ENCODE data around the gene GNB1L.

The GNB1L gene

DNA sequence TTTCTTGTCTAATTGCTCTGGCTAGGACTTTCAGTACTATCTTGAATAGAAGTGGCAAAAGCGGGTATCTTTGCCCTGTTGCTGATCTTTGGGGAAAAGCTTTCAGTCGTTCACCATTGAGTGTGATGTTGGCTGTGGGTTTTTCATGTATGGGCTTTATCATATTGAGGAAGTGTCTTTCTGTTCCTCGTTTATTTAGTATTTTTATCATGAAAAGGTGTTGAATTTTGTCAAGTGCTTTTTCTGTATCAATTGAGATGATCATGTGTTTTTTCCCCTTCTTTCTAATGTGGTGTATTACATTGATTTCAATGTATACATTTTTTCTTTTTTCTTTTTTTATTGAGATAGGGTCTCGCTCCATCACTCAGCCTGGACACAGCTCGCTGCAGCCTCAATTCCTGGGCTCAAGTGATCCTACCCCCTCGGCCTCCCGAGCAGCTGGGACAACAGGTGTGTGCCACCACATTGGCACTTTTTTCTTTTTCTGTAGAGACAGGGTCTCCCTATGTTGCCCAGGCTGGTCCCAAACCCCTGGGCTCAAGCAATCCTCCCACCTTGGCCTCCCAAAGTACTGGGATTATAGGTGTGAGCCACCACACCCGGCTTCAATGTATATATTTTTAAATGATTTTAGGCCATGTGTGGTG lies 5.3 kb upstream of the GNB1L start:
- DNase-seq = no peak

DNA sequence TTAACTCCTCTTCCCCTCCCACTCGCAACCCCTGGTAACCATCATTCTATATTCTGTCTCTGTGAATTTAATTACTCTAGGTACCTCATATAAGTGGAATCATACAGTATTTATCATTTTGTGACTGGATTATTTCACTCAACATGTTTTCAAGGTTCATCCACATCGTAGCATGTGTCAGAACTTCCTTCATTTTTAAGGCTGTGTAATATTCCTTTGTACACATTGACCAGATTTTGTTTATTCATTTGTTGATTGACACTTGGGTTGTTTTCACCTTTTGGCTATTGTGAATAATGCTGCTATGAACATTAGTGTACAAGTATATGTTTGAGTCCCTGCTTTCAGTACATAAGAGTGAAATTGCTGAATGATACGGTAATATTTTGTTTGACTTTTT lies 2.7 kb upstream of the GNB1L start:
- no peak for DNase-seq

DNA sequence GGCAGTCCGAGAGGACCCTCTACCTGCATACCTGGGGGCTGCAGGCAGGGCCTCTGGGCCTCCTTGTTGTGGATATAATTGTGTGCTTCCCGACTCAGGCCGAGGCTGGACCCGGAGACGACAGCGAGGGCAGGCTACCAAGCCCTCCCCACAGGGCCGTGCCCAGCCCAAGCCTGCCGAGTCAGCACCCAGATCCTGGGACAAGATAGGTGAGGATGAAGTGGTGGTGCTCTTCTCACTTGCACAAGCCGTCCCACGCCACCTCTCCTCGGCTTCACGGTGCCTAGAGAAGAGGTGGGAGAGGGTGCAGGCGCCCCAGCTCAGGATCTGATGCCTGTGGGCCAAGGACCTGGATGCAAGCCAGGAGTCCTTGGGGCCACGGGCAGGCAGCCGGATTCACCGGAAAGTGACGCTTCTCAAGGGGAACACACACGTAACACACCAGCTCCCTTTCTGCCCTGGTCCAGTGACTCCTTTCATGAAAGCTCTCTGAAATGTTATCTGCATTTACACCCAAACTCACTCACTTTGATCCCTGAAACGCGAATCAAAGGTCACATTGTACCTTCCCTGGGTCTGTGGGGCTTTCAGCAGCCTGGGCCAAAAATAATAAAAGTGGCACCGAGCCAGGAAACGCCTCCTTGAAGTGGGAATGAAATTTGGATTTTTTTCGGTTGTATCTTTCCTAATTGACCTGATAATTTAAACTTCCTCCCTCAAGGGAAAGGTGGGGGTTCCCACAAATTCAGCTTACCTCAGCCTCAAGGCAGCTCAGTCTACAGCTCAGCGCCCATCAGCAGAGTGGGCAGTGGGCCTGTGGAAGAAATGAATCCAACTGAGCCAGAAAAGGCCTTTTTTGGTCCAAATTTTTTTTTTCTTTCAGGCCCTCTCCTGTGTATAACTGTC lies 1.1 kb upstream of the GNB1L start:
- peak; percentile 68 for DNase-seq

DNA sequence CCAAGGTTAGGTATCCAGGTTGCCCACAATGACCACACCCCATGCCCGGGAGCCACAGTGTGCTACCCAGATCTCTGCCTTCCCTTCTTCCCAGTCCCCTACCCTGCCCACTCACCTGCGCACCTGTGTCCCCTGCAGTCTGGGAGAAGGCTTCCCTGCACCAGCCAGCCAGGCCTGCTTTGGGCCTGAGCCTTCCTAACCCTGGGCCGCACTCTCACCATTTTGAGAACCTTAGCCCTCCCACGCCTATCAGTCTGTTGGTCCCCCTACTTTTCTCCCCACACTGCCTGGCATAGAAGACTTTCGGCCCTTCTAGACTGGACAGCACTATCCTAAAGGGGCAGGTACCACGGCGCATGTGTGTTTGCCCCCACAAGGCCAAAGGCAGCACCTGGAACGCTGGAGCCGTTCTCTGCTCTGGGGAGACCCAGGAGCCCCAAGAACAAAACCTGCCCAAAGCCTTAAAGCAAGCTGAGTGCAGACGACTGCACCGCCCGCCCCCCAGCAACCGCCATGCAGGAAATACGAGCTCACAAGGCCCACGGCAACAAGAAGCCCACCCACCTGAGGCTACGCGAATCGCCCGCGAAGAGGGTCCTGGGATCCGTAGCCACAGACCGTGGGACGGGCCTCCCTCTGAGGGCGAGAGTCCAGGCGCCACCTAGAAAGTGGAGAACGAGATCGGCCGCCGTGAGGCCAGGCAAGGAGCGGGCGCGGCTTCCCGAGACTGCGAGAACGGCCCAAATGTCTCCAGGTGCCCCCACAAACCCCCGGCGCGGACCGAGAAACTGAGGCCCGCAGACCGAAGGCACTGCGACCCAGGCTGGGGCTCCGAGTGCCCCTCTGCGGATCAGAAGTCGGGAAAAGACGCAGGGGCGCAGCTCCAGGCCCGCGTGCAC lies 546 bp downstream of the GNB1L start:
- peak; percentile 37 for DNase-seq

DNA sequence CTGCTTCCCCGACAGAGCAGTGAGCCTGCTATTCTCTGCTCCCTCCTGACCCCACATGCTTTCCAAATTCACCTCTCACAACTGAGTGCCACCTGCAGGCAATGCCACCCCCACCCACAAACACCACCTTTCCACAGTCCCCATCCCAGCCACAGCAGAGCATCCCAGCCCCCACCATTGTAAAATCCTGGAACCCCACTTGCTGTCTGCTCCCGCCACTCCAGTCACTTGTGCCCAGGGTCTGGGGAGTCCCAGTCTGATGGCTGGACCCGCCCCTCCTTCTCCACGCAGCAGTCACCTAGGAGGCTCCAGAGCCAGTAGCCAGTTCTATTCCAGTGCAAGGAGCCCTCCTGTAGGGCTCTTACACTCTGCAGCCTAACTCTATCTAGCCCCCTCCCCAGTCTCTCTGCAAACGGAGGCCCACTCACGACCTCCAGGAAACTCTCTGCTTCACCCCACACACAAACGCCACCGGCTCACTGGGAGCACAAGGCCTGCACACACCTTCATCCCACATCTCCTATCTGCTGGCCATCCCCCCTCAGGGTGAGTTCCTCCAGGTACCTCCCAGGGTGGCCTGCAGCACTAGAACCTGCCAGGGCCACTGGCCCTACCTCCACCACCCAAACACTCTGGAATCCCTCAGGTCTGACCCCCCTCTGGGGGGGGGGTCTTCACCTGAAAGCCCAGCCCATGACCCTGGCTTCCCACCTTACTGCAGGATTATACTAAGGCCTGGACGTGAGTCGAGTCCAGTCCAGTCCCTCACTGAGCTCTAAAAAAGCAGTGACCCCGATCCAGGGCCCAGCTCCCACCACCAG lies 1.4 kb downstream of the GNB1L start:
- peak; percentile 4 for DNase-seq

DNA sequence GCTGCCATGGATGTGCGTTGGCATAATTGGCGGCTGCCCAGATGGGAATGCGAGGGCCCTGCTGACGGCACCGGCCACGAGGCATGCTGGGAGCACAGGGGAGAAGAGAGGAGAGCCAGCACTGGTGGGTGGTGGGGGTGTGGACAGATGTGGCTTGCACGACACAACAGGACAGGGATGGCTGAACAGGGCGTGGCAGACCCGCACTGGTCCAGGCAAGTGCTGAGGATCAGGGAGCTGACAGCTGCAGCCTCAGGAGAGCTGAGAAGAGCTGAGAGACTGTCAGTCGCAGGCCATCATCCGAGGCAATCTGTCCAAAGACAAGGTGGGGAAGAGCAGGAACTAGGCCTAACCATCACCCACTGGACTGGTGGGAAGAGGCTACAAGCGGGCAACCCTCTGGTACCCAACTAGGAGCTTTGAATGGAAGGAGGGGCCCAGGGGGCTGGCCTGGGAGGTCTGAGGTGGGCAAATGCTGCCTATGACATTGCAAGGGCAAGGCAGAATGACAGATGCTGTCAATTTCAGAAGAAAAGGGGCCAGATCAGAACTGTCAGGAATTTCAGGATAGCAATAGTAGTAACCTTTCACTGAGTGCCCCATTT lies 2.4 kb downstream of the GNB1L start:
- no peak for DNase-seq

DNA sequence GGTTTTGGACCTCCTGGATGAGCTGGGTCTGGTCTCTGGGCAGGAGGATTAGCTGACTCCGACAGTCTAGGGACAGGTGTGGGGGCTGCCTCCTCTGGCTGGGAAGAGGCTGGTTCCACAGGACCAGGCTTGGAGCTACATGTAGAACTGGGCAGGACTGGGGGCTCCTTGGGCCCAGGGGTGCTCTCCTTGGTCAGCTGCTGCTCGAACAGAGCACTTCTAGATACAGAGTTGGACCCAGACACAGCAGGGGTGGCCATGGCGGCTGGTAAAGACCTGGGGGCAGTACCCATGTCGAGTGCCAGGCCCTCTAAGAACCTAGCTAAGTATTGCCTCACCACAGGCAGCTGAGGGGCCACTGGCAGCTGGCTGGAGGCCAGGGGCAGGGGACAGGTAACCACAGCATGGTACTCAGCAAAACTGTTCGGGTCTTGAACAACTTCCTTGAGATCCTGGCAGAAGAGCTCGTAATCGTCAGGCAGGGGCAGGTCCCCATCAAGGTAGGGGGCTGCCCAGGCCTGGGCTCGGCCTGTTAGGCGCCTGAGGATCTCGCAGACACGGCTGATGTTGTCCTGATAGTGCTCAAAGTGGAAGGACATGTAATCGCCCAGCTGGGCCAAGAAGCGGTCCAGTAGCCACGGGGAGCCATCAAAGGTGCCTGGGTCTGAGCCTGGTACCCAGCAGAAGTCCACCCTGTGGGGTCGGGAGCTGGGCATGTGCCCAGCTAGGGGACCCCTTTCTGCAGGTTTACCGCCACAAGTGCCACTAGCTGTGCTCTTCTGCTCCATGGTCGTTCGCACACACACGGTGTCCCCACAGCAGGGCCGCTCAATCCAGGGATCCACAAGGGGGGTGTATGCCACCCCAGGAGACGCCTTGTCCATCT lies 3.1 kb downstream of the GNB1L start:
- DNase-seq = peak; percentile 1

DNA sequence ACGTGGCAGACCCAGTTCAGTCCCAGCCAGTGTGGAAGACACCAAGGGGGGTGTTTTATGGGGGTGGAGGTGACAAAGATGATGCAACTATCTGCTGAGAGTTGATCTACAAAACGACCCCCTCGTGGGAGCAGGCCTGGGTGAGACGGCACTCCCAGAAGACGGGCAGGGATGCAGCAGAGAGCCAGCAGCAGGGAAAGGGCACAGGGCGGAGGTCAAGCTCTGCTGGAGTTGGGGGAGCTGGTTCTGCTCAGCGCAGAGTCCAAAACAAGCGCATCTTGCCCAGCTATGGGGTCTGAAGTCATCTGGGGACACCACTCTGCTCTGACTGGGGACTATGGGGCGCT lies 3.9 kb downstream of the GNB1L start:
- no peak for DNase-seq

DNA sequence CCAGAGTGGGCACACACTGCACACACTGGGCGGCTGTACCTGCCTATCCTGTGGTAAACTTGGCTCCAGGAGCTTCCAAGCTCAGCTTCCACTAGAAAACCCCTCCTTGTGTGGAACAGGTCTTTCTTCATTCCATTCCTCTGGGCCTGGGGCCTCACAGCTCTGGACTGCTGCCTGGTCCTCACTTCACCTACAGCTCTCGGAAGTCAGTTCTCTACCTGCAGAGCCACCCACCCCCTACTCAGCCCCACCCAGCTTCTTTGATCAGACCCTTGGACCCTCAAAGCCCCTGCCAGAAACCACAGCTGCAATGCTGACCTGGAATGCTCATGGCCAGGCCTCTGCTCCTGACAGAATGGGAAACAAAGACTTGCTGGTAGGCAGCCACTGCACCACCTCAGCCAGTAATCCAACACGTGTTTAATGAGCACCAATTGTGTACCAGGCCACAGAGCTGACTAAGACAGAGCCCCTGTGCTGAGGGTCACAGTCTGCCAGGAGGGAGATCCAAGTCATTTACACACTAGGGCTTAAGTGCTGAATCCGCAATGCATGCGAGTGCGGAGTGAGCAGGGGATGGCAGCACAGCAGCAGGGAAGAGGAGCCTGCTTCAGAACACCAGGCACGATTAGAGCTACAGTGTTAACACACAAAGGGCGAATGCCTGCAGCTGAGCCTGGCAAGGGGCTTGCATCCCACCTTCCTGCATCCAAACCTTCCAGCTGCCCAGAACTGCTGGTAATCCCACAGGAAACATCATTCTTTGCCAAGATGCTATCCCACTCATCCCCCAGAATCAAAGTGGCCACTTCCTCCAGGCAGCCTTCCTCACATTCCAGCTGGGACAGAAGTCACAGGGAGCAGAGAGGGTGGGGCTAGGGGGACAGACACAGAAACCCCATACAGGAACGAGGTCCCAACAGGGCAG lies 4.6 kb downstream of the GNB1L start:
- DNase-seq = no peak

DNA sequence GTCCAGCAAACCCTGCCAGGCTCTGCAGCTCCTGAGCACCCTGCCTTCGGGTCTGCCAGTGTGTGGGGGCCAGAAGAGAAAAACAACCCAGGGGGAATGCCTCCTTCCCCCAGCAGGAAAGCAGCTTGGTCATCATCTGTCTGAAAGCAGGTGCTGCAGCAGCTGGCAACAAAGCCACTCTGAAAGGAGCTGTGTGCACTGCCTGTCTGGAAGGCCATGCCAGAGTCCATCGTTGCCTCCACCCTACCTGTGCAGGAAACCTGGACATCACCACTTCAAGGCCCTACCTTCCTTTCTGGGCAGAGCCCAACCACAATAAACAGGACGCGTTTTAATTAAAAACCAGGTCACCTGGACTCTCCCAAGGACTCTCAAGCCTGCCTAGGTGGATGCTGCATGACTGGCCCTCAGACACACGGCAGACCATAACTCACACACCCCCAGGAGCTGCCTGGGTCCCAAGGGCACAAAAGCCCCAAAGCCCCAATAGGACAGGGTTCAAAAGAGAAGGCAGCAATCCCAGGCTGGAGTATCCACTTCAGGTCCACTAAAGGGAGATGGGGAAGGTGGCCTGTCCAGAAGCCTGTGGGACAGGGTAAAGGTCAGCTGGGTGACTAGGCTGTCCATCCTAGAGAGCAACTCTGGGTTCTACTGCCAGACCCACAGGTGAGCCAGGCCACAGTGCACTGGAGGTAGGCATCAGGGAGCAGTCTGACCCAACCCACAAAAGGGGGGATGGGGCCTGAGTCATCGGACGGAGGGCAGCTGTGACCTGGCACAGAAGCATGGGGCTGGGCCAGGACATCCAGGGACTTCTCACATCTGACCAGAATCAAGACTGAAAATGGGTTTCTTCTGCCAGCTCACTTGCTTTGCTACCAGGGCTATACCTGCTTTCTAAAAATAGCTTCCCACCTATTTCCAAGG lies 6.1 kb downstream of the GNB1L start:
- DNase-seq = peak; percentile 7

DNA sequence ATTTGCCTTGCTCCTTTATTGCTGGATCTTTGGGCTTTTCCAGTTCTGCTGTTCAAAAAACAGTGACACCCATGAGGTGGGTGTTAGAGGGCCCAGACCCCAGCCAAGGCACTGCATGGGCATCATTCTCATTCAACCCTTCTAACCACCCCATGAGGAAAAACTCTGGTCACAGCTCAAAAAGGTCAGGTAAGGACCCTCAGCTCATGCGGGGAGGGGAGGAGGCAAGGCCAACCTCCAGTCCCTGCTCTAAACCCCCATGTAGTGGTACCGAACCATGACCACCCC lies 7.4 kb downstream of the GNB1L start:
- DNase-seq = no peak

DNA sequence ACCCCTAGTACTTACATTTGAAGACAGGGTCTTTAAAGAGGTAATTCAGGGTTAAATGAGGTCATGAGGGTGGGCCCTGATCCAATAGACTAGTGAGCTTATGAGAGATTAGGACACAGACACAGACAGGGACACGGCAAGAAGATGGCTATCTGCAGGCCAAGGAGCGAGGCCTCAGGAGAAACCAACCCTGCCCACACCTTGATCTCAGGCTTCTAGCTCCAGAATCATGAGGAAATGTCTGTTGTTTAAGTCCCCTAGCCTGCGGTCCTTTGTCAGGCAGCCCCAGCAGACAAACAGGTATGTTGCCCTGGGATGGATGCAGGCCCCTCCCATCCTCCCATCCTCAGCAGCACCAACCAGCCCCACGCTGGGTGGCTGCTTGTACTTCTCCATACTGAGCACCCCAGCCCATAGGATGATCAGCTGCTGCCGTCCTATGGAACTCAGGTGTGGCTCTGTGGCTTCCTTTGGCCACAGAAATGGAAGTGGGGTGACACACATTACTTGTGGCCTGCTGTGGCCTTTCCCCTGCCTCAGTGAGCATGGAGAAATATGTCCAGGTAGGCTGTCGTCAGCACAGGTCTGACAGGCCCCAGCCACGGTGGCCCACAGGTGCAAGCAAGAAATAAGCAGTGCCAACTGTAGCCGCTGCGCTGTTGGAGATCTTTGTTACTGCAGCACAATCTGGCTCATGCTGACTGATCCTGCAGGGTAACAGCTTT lies 7.9 kb downstream of the GNB1L start:
- DNase-seq = peak; percentile 1

DNA sequence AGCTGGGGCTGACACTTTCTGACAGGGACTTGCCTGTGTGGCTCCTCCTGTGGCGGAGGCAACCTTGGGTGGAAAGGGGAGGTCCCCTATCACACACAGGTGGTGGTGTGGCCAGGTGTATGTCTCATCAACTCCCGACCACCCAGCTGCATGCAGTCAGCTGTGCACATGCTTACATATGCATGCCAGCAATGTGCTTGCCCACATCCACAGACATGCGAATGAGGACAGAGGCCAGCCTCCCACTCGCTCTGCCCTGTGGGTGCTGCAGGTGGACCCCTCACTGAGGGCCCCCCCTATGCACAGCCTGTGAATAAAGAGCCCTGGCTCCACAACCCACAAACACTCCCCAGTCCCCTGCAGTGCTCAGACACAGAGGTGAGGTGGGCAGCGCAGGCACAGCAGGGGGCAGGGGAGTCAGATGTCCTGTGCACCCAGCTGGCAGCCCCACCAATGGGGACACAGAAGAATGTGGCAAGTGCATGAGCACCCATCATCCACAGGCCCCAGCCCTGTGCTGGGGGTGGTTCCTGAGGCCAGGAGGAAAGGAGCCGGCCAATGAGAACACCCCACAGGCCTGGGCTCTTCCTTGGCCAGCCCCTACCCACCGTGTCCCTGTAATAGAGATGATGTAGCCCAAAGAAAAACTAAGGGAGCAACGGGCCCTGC lies 9.5 kb downstream of the GNB1L start:
- peak; percentile 14 for DNase-seq

DNA sequence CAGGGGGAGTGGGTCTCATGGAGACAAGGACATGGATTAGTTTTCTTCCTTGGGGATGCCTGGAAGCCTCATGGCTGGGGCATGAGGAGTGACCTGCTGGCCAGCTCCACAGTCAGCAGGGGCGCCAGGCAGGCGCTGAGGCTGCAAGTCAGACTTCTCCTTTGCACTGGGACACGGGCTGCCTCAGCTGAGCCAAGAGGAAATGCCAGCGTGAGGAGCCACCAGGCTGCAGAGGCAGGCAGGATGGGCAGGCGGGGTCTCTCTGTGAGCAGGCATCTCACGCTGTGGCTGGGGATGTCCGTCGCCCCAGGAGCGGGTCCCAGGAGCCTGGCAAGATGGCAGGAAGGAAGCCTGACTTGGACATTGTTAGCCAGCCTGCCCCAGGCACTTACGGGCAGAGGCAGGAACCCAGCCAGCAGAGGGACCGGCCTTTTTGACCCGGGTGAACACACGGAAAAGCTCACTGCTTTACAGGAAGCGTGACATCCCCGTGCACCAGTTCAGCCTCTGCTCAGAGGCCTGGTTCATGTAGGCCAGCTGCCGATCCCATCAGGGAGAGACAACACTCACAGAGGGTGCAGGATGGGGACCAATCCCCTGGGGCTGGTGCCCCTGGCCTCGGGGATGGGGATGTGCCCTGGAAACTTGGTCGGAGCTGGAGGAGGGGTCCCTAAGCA lies 10.2 kb downstream of the GNB1L start:
- peak; percentile 60 for DNase-seq

DNA sequence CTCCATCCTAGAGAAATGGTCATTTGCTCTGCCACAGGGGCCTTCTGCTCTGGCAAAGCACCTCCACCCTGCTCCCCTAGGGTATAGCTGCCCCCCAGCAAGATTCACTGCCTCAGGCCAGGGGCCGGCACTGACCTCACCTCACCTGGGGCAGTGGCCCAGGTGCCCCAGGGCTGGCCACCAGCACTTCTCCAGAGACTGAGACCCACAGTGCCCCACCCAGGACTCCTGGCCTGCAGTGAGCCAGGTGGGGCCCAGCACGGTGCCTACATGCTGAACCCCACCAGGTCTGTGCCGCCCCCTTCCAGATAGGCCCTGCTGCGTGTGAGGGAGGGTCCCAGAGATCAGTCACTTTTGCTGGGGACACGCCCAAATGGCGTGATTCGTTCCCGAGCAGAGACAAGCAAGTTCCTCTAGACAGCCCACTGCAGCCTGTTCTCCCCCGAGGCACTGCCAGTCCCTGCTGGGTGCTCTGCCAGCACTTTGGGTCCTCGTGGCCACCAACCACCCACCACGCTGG lies 10.8 kb downstream of the GNB1L start:
- DNase-seq = peak; percentile 8

DNA sequence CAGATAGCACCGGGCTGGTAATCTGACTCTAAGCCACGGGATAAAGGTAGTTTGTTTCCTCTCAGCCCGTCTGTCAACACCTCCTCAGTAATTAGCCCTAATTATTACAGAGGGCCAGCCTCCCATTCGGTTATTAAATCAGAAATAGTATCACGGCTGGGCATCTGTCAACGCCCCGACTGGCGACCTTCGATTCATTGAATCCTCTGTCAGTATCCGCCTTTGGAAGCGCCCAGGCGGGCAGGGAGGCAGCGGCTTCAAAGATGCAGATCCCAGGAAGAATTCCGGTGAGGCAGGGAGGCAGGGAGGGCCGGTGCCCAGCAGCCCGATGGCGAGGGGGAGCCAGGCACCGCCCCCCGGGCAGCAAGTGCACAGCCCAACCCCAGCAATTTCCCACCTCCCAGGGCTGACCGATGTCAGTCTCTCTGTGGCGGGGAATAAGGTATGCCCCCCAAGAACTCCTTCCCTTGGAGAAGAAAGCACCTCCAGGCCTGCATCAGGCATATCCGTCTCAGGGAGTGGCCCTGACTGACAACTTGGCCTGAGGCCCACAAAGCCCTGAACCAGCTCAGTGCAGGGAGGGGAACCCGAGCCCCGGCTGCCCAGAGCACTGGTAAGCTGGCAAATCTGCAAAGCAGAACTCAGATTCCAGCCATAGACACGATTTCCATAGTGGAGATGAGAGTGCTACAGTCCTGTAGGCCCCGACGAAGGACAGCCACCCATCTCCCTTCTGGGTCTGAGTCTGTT lies 11.4 kb downstream of the GNB1L start:
- DNase-seq = no peak
